T1000 (cell line): ENCODE results near the gene COBLL1.
"Not testable (repeated sequence)": the region's sequence is repeated elsewhere in the genome, so short reads cannot be mapped to it uniquely, and the experiment has no call there.

Experiments used
- DNase-seq: peaks from one replicate; lab custom pipeline; 2025; ENCODE audit warnings: mixed read lengths; lab: John Stamatoyannopoulos, UW

Gene COBLL1

GRCh38 chr2:164786787-164787186 is 54.8 kb downstream of the COBLL1 start:
- DNase-seq: no peak

GRCh38 chr2:164785457-164785856 is 56.2 kb downstream of the COBLL1 start:
- DNase-seq: no peak

GRCh38 chr2:164784376-164784775 is 57.2 kb downstream of the COBLL1 start:
- no peak for DNase-seq

- no peak for DNase-seq
These were observed 59.3 kb downstream of the COBLL1 start for GRCh38 chr2:164782323-164782722.

- no peak for DNase-seq
These were observed 60.2 kb downstream of the COBLL1 start for GRCh38 chr2:164781394-164781793.

GRCh38 chr2:164780611-164781178 is 60.9 kb downstream of the COBLL1 start:
- DNase-seq: no peak

GRCh38 chr2:164779383-164780057 is 62.1 kb downstream of the COBLL1 start:
- DNase-seq: no peak

GRCh38 chr2:164778723-164779122 is 62.9 kb downstream of the COBLL1 start:
- no peak for DNase-seq

GRCh38 chr2:164777847-164778461 is 63.7 kb downstream of the COBLL1 start:
- no peak for DNase-seq

GRCh38 chr2:164773635-164774034 is 68.0 kb downstream of the COBLL1 start:
- no peak for DNase-seq

GRCh38 chr2:164773091-164773490 is 68.5 kb downstream of the COBLL1 start:
- DNase-seq: no peak

GRCh38 chr2:164771897-164772296 is 69.7 kb downstream of the COBLL1 start:
- DNase-seq: no peak

- no peak for DNase-seq
These were observed 71.2 kb downstream of the COBLL1 start for GRCh38 chr2:164770421-164770916.

- no peak for DNase-seq
These were observed 74.7 kb downstream of the COBLL1 start for GRCh38 chr2:164766954-164767320.

- DNase-seq: no peak
These were observed 75.2 kb downstream of the COBLL1 start for GRCh38 chr2:164766216-164766953.

- DNase-seq: no peak
These were observed 76.6 kb downstream of the COBLL1 start for GRCh38 chr2:164764996-164765395.

- no peak for DNase-seq
These were observed 77.1 kb downstream of the COBLL1 start for GRCh38 chr2:164764474-164764873.

- no peak for DNase-seq
These were observed 78.2 kb downstream of the COBLL1 start for GRCh38 chr2:164763431-164763830.

- no peak for DNase-seq
These were observed 79.7 kb downstream of the COBLL1 start for GRCh38 chr2:164761737-164762460.

- not testable (repeated sequence) for DNase-seq
These were observed 80.4 kb downstream of the COBLL1 start for GRCh38 chr2:164761201-164761600.

GRCh38 chr2:164760179-164760578 is 81.4 kb downstream of the COBLL1 start:
- no peak for DNase-seq
